CD14-positive monocyte (primary cell): ENCODE results near the gene STARD13. TPM values are rescaled to one million over a fixed set of nuclear protein-coding genes. Genes with fewer than 3 reads are reported as not detected.

Experiments
- DNase-seq, 3 donors: peaks; one replicate each; pipeline ENCODE4 v3.0.0-alpha.2; 2011 to 2022
- H2AFZ ChIP-seq: 2 replicates; pipeline ENCODE4 v1.6.0; 2012; ENCODE audit warnings: mild to moderate bottlenecking, low read depth, low read length, inconsistent platforms; ENCODE audit not compliant: insufficient read depth, poor library complexity, severe bottlenecking
- H3K27ac ChIP-seq, 2 donors: 1 replicate in 1 of 2; 2 replicates in 1 of 2; pipeline ENCODE4 v1.5.1; 2012 to 2013; ENCODE audit warnings: low read length in 2 of 2, control low read depth in 1 of 2, inconsistent platforms in 1 of 2, low read depth in 1 of 2, mild to moderate bottlenecking in 1 of 2
- H3K27me3 ChIP-seq, 2 donors: one replicate each; pipeline versions ENCODE4 v1.6.0 to v1.6.1; 2011 to 2013; ENCODE audit warnings: low read length in 2 of 2; ENCODE audit not compliant: control insufficient read depth in 2 of 2, insufficient read depth in 2 of 2
- H3K36me3 ChIP-seq, 2 donors: replicated peaks in 1 of 2; 1 replicate in 1 of 2; 2 replicates in 1 of 2; pipeline versions ENCODE4 v1.5.1 to v1.6.1; 2012 to 2013; ENCODE audit warnings: low read length in 2 of 2, control low read depth in 1 of 2, inconsistent platforms in 1 of 2, mild to moderate bottlenecking in 1 of 2; ENCODE audit not compliant: insufficient read depth in 2 of 2, control insufficient read depth in 1 of 2
- H3K4me1 ChIP-seq, 2 donors: 1 replicate in 1 of 2; 2 replicates in 1 of 2; pipeline versions ENCODE4 v1.5.1 to v1.6.1; 2012 to 2013; ENCODE audit warnings: low read length in 2 of 2, control low read depth in 1 of 2, inconsistent platforms in 1 of 2, mild to moderate bottlenecking in 1 of 2, moderate library complexity in 1 of 2; ENCODE audit not compliant: insufficient read depth in 2 of 2, control insufficient read depth in 1 of 2
- H3K4me2 ChIP-seq: replicated peaks from 2 replicates; pipeline ENCODE3; 2012; ENCODE audit warnings: low read length, moderate library complexity, mild to moderate bottlenecking; ENCODE audit not compliant: poor library complexity, severe bottlenecking; ENCODE audit errors: extremely low read depth
- H3K4me3 ChIP-seq, 3 experiments: fragments of 200-600 bp in 1 of 3; sonication (generic) in 1 of 3; replicated peaks in 1 of 3; 1 replicate in 2 of 3; 2 replicates in 1 of 3; pipeline ENCODE4 v1.5.1; 2011 to 2013; ENCODE audit warnings: low read length in 3 of 3, mild to moderate bottlenecking in 3 of 3, control low read depth in 2 of 3, low read depth in 2 of 3, inconsistent platforms in 1 of 3, moderate library complexity in 1 of 3
- H3K79me2 ChIP-seq: 2 replicates; pipeline ENCODE4 v1.6.0; 2012; ENCODE audit warnings: mild to moderate bottlenecking, control low read depth, inconsistent platforms, low read length, moderate library complexity; ENCODE audit not compliant: insufficient read depth
- H3K9ac ChIP-seq: 2 replicates; pipeline ENCODE4 v1.6.0; 2017; ENCODE audit warnings: low read length, mild to moderate bottlenecking; ENCODE audit not compliant: insufficient read depth, poor library complexity, severe bottlenecking
- H3K9me3 ChIP-seq, 2 donors: replicated peaks in 1 of 2; 1 replicate in 1 of 2; 2 replicates in 1 of 2; pipeline versions ENCODE4 v1.5.1 to v1.6.1; 2012 to 2013; ENCODE audit warnings: low read length in 2 of 2, control low read depth in 1 of 2; ENCODE audit not compliant: control insufficient read depth in 1 of 2, insufficient read depth in 1 of 2
- H4K20me1 ChIP-seq: 2 replicates; pipeline ENCODE4 v1.6.0; 2012; ENCODE audit warnings: mild to moderate bottlenecking, low read length, control low read depth, moderate library complexity; ENCODE audit not compliant: insufficient read depth
- H3K27ac Mint-ChIP-seq, 7 donors: one replicate each; pipeline ENCODE4 v1.8.0; 2020; ENCODE audit warnings: mild to moderate bottlenecking in 7 of 7, mixed read lengths in 7 of 7, moderate library complexity in 6 of 7, inconsistent platforms in 2 of 7
- H3K27me3 Mint-ChIP-seq, 3 donors: one replicate each; pipeline ENCODE4 v1.8.0; 2021 to 2022; ENCODE audit warnings: low read depth in 3 of 3, mild to moderate bottlenecking in 3 of 3, mixed read lengths in 3 of 3, moderate library complexity in 3 of 3, inconsistent platforms in 1 of 3
- H3K36me3 Mint-ChIP-seq, 2 donors: one replicate each; pipeline ENCODE4 v1.8.0; 2020; ENCODE audit warnings: mixed read lengths in 2 of 2, inconsistent platforms in 1 of 2, mild to moderate bottlenecking in 1 of 2
- H3K4me1 Mint-ChIP-seq: one replicate; pipeline ENCODE4 v1.8.0; 2020; ENCODE audit warnings: mild to moderate bottlenecking, mixed read lengths
- H3K4me3 Mint-ChIP-seq, 2 donors: one replicate each; pipeline ENCODE4 v1.8.0; 2020; ENCODE audit warnings: mild to moderate bottlenecking in 2 of 2, mixed read lengths in 2 of 2, moderate library complexity in 1 of 2
- H3K9me3 Mint-ChIP-seq, 7 donors: one replicate each; pipeline ENCODE4 v1.8.0; 2020 to 2022; ENCODE audit warnings: mixed read lengths in 7 of 7, mild to moderate bottlenecking in 6 of 7, moderate library complexity in 6 of 7, inconsistent platforms in 2 of 7
- CTCF ChIP-seq: fragments of 200-600 bp; IDR thresholded peaks from one replicate; pipeline ENCODE4 v1.8.0; 2022; ENCODE audit warnings: antibody characterized with exemption, mild to moderate bottlenecking
- WGBS: methylation state at CpG from one replicate; pipeline ENCODE4 v1.1.5; 2013; ENCODE audit warnings: missing lambda C conversion rate; ENCODE audit not compliant: insufficient coverage; 5-methylcytosine and 5-hydroxymethylcytosine counted together
- intact Hi-C, 2 donors: fragments of 100-400 bp; cut with micrococcal nuclease; formaldehyde crosslinking; loops; one replicate each; pipeline versions ENCODE4 v1.15.0 to v1.15.1; 2023
- polyA plus RNA-seq, 3 donors: library from polyadenylated mRNA; depleted of rRNA in 1 of 3; unstranded in 2 of 3; stranded (reverse) in 1 of 3; fragments of 300-500 nt in 2 of 3; fragments of >200 nt in 1 of 3; fragmentation: Illumina TruSeq in 2 of 3; gene quantifications; 1 replicate in 2 of 3; 2 replicates in 1 of 3; pipeline ENCODE4 v1.2.3, GENCODE V29; 2012 to 2021

The STARD13 gene
- polyA plus RNA-seq, 3 donors: 0.37 to 0.69 (median 0.60) TPM

GRCh38 chr13:33197541-33197971 lies 88.0 kb downstream of the STARD13 start:
- Histone ChIP-seq H3K9me3 (no peaks in the 10 kb centered on the region), H3K27ac (no peak overlapping the region), H3K4me2 (no peak overlapping the region), H3K4me3 (no peak overlapping the region), H3K27me3 (no peaks in the 10 kb centered on the region), H3K36me3 (no peaks in the 10 kb centered on the region), H3K9ac (no peak overlapping the region), H3K79me2 (no peaks in the 10 kb centered on the region), H4K20me1 (no peaks in the 10 kb centered on the region), H3K4me1 (no peaks in the 10 kb centered on the region), H2AFZ (no peak overlapping the region)
- intact Hi-C loops: no loop called here
- TF ChIP-seq CTCF: no peak
- 89% methylated on average over 12 of the region's 13 CpGs for WGBS
- Mint-ChIP-seq H3K9me3 (peaks cover 0 to 4% (median 0%) of the 10 kb centered on the region in 7 donors), H3K4me3 (no peak overlapping the region), H3K4me1 (peaks cover 1% of the 10 kb centered on the region), H3K27me3 (peaks cover 0 to 1% (median 0%) of the 10 kb centered on the region in 3 donors), H3K27ac (peak overlapping the region in 2 of 7 donors; percentile 56 to 64), H3K36me3 (no peaks in the 10 kb centered on the region)
- DNase-seq: no peak

- Histone ChIP-seq H2AFZ (no peak overlapping the region), H4K20me1 (no peaks in the 10 kb centered on the region), H3K4me3 (no peak overlapping the region), H3K4me2 (no peak overlapping the region), H3K36me3 (no peaks in the 10 kb centered on the region), H3K4me1 (no peaks in the 10 kb centered on the region), H3K79me2 (no peaks in the 10 kb centered on the region), H3K27me3 (no peaks in the 10 kb centered on the region), H3K27ac (no peak overlapping the region), H3K9ac (no peak overlapping the region), H3K9me3 (no peaks in the 10 kb centered on the region)
- DNase-seq: no peak
- H3K27me3 Mint-ChIP-seq: peaks cover 0 to 1% (median 0%) of the 10 kb centered on the region in 3 donors
- no peak overlapping the region for H3K4me3 Mint-ChIP-seq
- H3K4me1 Mint-ChIP-seq: no peaks in the 10 kb centered on the region
- 100% methylated on average over 1 of the region's 3 CpGs for WGBS
- peaks cover 0 to 2% (median 0%) of the 10 kb centered on the region in 7 donors for H3K9me3 Mint-ChIP-seq
- intact Hi-C loops: no loop called here
- TF ChIP-seq CTCF: no peak
- no peaks in the 10 kb centered on the region for H3K36me3 Mint-ChIP-seq
- H3K27ac Mint-ChIP-seq: no peak overlapping the region
These were observed 88.8 kb downstream of the STARD13 start for GRCh38 chr13:33196767-33197166.
